GM19395 (cell line): Measurements from ENCODE around the gene LGALSL.
"Not testable (repeated sequence)": the region's sequence is repeated elsewhere in the genome, so short reads cannot be mapped to it uniquely, and the experiment has no call there.

Source experiments
- ATAC-seq: cut with Tn5 transposase; IDR thresholded peaks from one replicate; pipeline ENCODE4 v1.9.1; 2021; ENCODE audit warnings: mild to moderate bottlenecking, moderate library complexity; ENCODE audit not compliant: unreplicated experiment

LGALSL gene

DNA sequence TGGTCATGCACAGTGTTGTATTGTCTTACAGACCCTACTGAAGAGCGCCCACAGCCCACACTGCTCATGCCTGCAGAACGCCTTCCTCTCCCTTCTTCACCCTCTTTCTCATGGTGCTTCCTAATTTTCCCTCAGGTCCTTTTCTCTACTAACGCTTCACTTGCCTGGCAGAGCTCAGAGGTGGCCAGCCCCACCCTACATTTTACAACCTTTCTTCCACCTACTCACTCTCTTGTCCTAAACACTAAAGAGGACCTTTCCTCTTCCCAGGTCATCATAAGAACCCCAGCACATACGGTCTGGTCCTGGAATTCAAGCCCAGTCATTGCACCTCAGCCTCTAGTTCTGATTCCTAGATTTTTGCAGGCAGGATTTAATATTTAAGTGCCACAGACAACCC, 11.7 kb upstream of the LGALSL start:
- no peak for ATAC-seq

DNA sequence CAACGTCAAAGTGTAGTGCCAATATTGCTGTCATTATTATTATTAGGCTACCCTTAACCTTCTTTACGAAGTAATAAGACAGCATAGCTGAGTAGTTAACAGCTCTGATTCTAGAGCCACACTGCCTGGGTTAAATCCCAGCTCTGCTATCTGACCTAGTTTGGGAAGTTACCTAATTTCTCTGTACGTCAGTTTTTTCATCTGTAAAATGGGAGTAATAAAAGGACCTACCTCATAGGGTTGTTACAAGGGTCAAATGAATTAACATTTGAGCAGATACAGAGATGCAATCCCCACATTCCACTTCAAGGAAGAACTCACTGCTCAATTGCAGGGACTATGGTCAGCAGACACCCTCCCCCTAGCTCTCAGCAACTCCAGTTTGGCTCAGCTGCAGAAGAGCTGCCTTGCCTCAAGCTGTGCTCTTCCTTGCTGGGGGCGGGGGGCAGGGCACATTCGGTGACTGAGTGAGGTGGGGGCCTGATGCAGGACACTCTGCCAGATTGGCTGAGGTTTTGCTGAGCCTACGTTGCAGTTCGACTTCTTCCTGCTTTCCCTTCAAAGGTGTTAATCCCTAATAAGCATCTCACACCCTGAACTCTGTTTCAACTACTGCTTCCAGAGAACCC, 11.0 kb upstream of the LGALSL start:
- no peak for ATAC-seq

DNA sequence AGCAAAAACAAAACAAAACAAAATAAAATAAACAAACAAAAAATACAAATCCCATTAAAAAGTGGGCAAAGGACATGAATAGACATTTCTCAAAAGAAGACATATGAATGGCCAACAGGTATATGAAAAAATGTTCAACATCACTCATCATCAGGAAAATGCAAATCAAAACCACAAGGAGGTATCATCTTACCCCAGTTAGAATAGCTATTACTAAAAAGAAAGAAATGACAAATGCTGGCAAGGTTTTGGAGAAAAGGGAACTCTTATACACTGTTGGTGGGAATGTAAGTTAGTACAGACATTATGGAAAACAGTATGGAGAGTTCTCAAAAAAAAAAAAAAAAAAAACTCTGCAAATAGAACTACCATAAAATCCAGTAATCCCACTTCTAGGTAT, 8.0 kb upstream of the LGALSL start:
- ATAC-seq: not testable (repeated sequence)

DNA sequence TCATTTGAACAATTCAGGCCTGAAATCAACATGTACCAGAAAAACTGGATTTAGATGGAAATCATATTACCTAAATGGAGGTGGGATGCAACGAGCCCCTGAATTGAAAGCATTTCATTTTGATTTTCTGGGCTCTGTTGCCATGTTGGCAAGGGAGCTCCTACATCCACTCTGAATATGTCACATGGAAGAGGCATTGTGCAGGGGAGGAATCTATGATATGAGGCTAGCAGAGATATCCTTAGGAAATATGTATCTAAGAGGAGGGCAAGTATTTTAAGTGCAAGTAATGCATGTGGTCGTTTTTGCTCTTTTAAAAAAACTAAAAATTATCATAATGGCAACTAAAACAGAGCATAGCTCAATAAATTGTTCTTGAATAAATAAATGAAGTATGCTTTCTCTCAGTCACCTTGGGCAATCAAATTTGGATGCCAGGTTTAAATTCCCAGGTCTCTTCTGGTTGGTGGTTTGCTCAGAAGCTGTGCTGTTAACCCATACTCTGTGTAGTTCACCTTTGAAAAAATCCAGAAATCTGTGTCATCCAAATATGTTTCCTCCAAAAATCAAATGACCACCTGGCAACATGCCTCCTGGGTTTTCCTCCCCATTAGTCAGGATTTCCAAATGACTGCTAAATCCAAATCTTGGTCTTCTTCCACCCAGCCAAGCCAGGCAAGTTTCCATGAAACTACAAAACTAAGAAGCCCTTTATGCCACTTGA, 6.5 kb upstream of the LGALSL start:
- ATAC-seq: no peak

DNA sequence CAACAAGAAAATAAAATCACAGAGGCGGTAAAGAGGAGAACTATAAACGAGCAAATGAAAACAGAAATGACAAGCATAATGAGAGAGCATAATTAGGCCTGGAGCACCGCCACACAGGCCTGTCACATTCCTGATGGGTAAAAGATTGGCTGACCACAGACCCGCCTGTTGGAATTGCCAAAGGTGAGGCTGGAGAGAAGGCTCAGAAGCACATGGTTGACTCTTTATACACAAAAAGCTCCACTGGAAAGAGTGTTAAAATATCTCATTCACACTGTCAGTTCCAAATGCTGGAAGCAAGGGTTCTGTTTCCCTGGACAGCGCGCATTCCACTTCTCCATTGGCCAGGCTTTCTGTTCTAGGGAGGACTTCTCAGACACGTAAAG, 5.9 kb upstream of the LGALSL start:
- ATAC-seq: no peak

DNA sequence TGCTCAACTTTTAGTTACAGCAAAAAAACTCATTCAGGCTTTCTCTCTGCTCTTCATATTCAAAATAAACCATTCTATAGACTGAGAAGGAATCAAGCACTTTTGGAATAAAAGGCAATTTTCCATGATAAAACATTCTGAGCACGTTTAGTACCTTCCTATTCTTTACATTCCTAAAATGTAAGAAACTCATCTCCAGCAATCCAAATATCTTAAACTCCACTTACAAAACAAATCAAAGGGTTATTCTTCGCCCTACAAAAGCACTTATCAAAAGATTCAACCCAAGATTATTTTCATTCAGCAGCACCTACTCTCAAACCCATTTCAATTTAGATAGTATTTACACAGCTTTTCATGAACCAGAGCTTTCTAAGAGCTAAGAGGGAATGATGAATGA, 2.9 kb upstream of the LGALSL start:
- no peak for ATAC-seq

DNA sequence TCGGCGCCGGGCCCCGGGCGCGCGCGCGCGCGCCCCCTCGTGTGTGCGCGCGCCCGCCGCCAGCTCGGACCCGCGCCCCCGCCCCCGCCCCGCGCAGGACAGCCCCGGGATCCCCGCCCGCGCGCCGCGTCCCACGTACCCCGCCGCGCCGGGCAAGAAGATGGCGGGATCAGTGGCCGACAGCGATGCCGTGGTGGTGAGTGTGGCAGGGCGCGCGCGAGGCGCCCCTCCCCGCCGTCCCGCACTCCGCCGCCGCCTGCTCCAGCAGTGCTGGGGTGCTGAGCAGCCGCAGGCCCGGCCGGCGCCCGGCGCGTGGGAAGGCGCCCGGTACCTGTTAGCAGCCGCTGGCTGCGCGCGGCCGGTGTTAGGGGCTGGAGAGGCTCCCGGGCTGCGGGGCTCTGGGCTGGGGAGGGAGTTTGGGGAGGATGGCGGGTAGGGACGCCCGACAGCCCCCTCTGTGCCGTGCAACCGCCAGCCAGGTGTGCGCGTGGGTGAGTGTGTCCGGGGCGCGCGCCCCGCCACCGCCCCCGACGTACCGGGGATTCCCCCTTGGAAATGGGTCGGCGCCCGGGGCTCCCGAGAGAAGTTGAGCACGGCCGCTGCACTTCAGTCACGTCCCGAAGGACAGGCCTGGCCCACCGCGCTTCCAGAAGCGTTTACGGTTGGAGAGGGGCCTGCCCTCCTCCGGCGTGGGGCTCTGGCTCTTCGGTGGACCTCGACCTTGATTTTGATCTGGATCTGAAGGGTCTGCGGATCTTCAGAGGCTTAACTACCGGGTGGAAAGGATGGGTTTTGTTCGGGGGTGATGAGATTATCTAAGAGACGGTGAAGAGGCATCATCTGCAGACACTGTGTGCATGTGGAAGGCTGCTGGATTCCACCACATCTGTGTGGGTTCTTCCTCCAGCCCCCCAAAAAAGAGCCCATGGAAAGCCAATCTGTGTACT, 697 bp downstream of the LGALSL start:
- peak; percentile 65 for ATAC-seq

DNA sequence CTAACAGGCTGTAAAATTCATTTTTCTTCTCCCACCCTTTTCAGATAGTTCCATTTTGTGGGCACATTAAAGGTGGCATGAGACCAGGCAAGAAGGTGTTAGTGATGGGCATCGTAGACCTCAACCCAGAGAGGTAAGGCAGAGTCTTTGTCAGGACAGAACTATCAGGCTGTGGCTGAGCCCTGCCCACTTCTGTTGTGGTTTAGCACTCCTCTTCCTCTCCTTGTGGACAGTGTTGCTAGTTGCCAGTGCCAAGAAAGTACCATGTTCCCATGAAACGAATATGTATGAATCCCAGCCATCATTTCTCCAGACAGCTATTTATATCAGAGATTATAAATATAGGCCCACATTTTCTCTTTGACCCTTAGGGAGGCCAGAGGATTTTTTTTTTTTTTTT, 1.6 kb downstream of the LGALSL start:
- no peak for ATAC-seq

DNA sequence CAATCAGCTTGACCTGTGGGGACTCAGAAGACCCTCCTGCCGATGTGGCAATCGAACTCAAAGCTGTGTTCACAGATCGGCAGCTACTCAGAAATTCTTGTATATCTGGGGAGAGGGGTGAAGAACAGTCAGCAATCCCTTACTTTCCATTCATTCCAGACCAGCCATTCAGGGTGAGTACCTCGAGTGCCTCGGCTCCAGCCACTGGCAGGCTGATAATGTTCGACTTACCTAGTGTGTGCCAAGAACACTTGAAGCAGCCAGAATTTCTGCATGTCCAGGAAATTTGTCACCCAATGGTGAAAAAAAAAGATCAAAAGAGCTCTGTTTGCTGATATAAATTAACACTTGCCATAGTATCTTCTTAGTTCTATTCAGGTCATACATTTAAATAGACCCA, 2.3 kb downstream of the LGALSL start:
- no peak for ATAC-seq

DNA sequence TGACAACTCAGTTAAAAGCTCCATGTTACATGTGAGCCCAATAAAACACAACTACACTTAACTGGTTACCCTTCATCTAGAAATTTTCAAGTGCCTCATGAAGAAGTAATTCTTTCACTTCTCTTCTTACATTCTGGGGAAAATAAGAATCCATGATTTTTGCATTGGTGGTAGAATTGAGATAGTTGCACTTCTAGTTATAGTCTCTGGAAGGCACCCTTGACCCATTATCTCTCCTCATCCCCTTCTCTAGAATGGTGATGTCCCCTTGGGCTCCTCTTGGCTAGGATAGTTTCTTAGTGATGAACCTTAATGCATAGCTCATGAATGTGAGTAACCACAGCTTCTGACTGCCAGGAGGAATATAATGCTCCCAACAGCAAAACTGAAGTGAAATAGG, 3.6 kb downstream of the LGALSL start:
- ATAC-seq: no peak

DNA sequence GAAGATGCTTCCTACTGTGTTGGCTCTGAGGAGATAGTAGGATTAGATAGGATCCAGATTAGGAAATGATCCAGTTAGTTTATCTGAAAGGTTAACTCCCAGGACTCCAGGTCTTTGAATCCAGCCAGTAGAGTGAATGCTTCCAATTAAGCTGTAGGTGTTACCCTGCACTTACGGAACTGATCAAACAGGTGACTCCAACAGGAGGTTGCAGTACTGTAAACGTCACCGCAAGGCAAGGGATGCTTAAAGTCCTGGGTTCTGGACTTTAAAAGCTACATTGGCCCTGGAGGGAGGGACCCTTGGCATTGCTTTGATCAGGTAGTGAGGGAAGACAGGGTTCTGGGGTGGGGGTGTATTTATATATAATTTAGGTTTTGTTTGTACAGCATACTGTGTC, 5.6 kb downstream of the LGALSL start:
- ATAC-seq: no peak

DNA sequence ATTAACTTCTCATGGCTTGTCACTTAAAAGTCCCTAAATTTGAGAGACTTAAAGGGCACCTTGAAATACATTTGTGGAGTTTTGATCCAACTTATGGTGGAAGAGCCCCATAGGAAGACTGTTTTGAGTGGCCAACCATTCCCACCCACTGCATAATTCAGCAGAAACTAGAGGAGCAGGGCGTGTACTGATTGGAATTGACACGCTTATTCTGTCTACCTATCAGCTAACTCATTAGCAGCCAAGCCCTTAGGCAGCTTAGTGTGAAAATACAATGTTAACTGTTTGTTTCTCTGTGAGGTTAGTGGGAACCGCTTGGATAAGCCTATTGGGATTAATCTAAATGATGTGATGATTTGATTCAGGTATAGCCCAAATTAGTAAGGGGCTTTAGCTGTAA, 6.4 kb downstream of the LGALSL start:
- ATAC-seq: no peak

DNA sequence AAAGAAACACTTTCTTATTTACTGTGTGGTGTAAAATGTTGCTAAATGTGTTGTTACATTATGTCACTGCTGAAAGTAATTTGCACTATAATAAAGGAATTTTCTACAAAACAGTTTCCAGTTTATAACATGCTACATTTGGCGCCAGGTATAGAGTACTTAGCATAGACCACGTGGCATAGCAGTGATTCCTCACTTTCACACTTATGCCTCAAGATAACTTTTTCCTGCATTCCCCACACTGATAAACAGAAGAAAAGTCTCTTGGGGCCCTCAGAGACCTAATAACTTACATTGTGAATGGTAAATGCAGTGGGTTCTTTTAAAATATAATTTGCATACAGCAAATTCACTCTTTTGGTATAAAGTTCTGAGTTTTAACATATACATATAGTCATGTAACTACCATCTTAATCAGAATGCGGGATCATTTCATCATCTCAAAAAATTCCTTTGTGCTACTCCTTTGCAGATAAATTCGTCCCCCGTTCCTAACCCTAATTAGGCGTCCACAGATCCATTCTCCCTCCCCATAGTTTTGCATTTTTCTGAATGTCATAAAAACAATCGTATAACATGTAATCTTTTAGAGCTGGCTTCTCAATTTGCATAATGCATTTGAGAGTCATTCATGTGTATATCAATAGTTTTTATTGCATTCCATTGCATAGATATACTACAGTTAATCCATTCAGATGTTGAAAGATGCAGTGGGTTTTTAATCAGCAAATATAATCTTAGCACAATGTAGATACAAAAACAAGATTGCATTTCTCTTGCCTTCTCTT, 7.5 kb downstream of the LGALSL start:
- ATAC-seq: no peak

DNA sequence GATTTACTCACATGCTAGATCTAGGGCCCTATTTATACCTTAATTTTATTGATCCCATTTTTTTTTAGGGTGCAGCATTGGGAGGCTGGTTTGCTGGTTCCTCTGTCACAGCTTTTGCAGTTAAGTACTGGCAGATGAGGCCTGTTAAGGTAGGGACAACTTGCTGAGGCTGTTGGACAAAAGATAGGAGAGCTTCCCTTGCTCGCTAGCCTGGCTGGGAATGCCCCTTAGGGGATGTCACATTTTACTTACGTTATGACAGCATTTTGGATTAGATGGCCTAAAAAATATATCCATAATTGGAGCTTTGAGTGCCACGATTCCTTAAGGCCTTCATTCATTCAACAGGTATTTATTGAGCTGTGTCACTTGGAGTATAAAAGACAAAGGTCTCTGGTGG, 8.2 kb downstream of the LGALSL start:
- no peak for ATAC-seq

DNA sequence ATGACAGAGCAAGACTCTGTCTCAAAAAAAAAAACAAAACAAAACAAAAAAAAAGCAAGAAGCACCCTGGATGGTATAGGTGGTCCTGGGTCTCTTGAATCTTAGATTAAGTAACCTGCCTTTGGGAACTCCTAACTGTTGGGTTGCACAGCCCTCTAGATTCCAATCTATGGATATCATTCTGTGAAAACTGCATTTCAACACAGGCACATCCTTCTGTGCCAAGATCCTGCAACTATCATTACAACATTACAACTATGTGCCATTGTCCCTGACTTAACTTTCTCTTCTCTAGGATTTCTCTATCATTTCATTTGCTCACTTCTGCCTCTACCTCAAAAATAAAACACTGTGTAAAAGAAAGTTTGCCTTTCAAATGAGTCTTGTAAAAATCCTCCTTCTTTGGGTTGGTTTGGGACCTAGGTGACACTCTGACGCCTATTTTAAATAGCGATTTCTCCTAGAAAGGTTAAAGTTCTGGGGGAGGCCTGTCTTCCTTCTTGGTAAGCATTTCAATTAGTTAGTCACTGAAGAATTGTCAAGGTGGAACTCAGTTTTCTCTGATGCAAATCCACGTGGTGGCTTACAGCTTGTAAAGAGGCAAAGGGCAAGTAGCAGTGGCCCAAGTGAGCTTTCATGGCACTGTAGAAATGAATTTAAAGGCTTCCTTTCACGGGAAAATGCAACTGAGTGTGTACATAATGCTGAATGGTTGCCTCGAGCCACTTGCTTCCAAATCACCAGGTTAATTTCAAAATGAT, 9.2 kb downstream of the LGALSL start:
- no peak for ATAC-seq

DNA sequence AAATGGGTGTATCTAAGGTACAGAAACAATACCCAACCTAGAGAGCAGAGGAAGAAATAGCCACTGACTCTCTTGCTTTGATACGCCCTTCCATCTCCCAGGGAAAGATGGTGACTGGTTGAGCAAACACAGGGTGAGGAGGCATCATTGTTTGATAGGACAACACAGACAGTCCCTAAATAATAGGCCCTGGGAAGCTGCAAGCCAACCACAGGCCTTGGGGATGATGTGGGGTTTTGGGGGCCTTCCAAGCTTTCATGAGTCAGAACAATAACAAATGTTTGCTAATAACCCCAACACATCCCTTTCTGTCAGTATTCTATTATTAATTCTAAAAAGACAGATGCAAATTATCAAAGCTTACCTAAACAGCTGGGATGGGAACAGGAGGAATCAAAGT, 9.8 kb downstream of the LGALSL start:
- no peak for ATAC-seq

DNA sequence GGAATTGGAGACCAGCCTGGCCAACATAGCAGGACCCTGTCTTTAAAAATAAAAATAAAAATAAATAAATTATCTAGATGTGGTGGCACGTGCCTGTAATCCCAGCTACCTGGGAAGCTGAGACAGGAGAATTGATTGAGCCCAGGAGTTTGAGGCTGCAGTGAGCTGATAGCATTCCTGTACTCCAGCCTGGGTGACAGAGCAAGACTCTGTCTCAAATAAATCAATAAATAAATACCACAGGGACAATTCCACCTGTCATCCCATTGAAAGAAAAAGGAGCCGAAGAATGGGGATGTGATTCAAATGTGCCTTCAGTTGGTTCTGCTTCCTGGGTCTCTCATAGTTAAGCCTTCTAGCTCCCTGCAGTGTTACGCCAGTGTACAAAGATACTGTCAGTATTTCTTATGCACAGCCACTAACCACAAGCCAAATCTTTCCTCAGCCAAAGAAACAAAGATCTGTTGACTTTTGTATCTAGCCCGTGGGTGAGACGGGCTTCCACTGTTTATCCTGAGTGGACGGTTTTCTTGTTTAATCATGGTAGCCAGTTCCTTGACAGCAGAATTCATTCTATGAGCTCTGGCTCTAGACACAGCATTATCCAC, 12.6 kb downstream of the LGALSL start:
- no peak for ATAC-seq

DNA sequence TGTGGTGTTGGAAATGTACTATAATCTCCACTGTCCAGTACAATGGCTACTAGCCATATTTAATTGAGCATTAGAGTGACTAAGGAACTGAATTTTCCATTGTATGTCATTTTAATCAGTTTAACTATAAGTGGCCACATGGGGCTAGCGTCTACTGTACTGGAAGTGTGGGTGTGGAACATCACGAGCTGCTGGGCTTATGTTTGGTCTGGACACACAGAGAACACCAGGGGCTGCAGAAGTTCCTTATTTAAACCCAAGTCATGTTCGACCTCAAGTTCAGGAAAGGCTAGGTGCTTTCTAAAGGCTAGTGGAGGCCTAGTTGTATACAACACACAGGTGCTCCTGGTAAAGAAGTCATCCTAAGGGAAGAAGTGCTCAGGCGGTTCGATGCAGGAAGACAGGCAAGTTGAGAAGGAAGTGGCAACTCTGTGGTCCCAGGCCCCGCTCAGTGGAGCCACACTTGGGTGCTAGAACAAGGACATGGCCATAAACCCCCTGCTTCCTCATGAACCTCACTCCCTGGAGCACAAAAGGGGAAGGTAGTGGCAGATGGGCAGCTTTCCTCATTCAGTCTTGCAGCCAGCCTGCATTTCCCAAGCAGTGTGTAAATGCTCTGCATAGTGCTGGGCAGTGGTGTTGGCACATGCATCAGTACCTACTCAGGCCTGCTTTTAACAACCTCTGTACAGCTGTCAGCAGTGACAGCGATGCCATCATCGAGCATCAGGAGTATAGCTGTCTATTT, 13.3 kb downstream of the LGALSL start:
- no peak for ATAC-seq

DNA sequence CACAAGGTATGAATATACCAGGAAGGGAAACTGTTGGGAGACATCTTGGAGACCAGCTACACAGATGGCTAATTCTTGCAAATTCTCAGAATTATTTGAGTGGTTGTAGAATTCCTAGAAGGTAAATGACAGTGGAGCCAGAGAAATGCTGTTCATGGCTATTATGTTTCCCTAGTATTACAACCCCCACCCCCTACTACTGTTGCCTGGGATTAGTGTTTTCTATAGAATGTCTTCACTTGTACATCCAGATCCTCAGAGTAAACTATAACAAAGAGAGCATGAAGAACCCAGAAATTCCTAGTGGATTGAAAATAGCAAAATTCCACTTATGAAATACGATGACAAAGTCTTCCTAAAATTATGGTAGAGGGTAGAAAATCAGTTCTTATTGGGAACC, 15.3 kb downstream of the LGALSL start:
- ATAC-seq: no peak
